Measurements from ENCODE around the gene SPINK14.

Gene SPINK14

DNA sequence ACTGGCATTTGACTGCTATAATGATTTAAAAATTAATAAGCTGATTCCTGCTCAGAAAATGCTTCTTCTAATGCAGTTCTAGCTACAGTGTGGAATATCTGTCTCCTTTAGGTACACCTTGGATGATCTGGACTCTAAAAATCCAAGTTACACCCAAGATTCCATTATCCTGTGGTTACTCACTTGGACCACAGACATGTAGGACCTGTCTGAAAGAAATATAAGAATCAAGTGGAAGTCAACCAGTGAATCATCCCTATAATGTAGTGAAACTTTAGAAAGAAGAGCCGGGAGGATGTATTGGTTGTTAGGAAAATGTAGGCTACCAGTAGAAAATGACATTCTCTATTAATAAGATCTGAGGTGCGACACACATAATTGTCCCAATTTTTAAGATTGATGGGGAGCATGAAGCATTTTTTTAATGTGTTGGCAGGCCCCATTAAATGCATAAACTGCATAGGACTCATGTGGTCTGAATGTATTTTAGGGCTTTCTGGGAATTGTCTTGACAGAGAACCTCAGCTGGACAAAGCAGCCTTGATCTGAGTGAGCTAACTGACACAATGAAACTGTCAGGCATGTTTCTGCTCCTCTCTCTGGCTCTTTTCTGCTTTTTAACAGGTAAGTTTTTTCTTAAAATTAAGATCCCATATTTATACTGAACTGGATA lies 34.3 kb downstream of the SPINK14 start, which contains the start of gene SPINK6:
Gene SPINK6 (plus strand): TSS at position 512 of the 673 bp plus-strand sequence. CDS start 55 bp downstream, at position 567.
- no peak for DNase-seq

- DNase-seq: no peak
Observed at GRCh38 chr5:148205044-148205806, 36.9 kb downstream of the SPINK14 start.

DNA sequence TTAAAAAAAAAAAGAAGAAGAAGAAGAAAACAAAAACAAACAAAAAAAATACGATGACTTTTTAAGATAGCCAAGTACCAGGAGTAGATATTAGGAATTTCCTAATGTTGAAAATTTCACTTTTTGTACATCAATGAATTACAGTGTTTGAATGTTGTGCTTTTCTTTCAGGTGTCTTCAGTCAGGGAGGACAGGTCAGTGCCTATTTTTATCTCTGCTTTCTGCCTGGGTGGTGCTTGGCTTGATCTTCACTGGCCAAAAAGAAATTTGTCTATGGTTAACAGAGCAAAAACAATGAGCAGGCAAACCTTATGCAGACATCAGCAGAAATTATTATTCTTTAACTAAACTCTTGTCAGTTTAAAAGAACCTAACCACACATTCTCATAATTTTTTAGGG lies 37.5 kb downstream of the SPINK14 start:
- DNase-seq: no peak

GRCh38 chr5:148206620-148207019 lies 38.3 kb downstream of the SPINK14 start:
- no peak for DNase-seq

DNA sequence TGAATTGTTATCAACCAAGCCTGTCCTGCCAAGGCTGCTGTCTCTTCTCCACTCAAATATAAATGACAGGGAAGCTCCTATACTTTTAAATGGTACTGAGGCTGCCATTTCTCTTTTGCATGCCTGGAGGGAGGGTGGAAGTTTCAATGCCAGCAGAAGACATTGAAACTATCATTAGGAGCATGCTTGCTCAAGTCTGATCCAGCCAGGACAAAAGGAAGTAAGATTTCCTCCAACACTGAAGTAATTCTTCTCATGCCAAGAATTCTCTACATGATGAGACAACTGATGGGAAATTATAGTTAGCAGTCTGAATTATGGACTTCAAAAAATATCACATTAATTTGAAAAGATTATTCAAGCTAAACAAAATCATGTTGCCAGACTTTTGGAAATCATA lies 39.9 kb downstream of the SPINK14 start:
- DNase-seq: no peak

DNA sequence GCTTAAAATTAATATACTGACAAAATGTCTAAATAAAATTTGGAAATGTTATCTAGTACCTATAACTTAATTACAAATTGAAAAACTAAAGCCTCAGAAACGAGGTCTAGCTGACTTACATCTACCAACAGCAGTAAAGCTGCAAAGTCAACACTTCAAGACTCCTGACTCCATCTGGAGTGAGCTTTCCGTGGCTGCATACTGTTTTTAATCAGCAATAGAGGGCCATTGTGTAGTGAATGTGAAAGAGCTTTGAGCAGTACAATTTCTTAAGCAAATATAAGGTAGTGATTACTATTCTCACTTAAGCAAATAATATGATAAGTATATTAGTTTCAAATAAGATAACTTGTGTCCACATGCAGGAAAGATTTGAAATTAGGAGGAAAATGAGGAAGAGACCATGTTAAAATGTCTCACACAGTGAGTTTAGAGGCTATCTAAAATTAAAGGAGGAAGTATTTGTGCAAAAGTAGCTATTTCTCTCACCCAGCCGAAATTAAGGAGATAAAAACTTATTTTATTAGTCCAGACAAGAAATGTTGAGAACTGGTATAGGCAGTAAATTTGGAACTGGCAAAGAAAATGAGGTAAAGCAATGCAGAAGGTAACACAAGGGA lies 40.9 kb downstream of the SPINK14 start:
- no peak for DNase-seq

GRCh38 chr5:148214665-148215185 lies 46.4 kb downstream of the SPINK14 start:
- DNase-seq: no peak

DNA sequence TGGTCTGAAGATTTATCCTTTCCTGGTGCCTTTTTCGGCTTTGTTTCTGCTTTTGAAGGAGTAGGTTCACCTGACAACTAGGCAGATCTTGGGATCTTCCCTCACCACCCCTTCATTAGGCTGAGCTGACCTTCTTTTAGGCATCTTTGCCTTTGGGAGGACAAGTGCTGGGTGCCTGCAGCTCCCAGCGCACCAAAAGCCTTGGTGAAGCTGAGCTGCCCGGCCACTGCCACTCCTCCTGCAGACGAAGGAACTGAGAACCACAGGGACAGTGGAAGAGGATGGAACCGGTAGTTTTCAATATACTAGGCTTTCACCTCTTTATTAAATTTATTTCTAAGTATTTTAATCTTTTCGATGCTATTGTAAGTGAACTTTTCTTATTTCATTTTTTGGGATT lies 53.2 kb downstream of the SPINK14 start:
- no peak for DNase-seq

GRCh38 chr5:148224117-148224742 lies 55.9 kb downstream of the SPINK14 start:
- DNase-seq: no peak

Measured in NCI-H1930 (cell line).